SK-N-SH (cell line): ENCODE data around the gene CALN1. TPM values are rescaled to one million over a fixed set of nuclear protein-coding genes. Genes with fewer than 3 reads are reported as not detected.

Source experiments
- CTCF ChIA-PET: fragments of 300-600, 350-600 bp; formaldehyde crosslinking; extraction: SDS; loops from one replicate; lab custom pipeline; 2021; lab: Yijun Ruan, JAX
- POLR2A ChIA-PET: fragments of 350-600 bp; sonication (Branson Sonifier 250); formaldehyde crosslinking; extraction: SDS; loops from one replicate; lab custom pipeline; 2020; ENCODE audit warnings: antibody characterized with exemption, inconsistent platforms; lab: Yijun Ruan, JAX
- DNase-seq: peaks from one replicate; pipeline ENCODE4 v3.0.0; 2012
- H2AFZ ChIP-seq: fragments of 200-600 bp; sonication (generic); 2 replicates; pipeline ENCODE4 v1.8.1; 2016; ENCODE audit warnings: antibody characterized with exemption, mild to moderate bottlenecking, low read depth
- H3F3A ChIP-seq: fragments of 200-600 bp; sonication (generic); replicated peaks from 2 replicates; pipeline ENCODE3; 2016; ENCODE audit warnings: antibody characterized with exemption, mild to moderate bottlenecking; ENCODE audit not compliant: insufficient read depth
- H3K27ac ChIP-seq, 2 experiments: fragments of 200-500 bp in 1 of 2; fragments of 200-600 bp in 1 of 2; sonication (Bioruptor generic) in 1 of 2; sonication (generic), shearing (Covaris generic) in 1 of 2; 2 replicates each; pipeline versions ENCODE4 v1.5.1 to v1.6.1; 2014 to 2016; ENCODE audit warnings: low read depth in 2 of 2, inconsistent platforms in 1 of 2, low read length in 1 of 2, mild to moderate bottlenecking in 1 of 2, mixed read lengths in 1 of 2
- H3K27me3 ChIP-seq: fragments of 200-600 bp; sonication (generic), shearing (Covaris generic); 2 replicates; pipeline ENCODE4 v1.6.1; 2016; ENCODE audit warnings: mixed run types; ENCODE audit not compliant: insufficient read depth
- H3K36me3 ChIP-seq, 2 experiments: fragments of 200-500 bp in 1 of 2; fragments of 200-600 bp in 1 of 2; sonication (Bioruptor generic) in 1 of 2; sonication (generic) in 1 of 2; replicated peaks in 1 of 2; 2 replicates each; pipeline versions ENCODE3 to v1.5.1; 2014 to 2016; ENCODE audit warnings: low read length in 1 of 2, mild to moderate bottlenecking in 1 of 2; ENCODE audit not compliant: insufficient read depth in 2 of 2, control insufficient read depth in 1 of 2
- H3K4me1 ChIP-seq, 2 experiments: fragments of 200-500 bp in 1 of 2; fragments of 200-600 bp in 1 of 2; sonication (Bioruptor generic) in 1 of 2; sonication (generic), shearing (Covaris generic) in 1 of 2; 2 replicates each; pipeline versions ENCODE4 v1.5.1 to v1.6.1; 2014 to 2016; ENCODE audit warnings: low read depth in 1 of 2, low read length in 1 of 2, mixed run types in 1 of 2; ENCODE audit not compliant: insufficient read depth in 2 of 2, control insufficient read depth in 1 of 2
- H3K4me2 ChIP-seq: fragments of 200-600 bp; sonication (generic), shearing (Covaris generic); 2 replicates; pipeline ENCODE4 v1.6.1; 2017; ENCODE audit warnings: mixed run types
- H3K4me3 ChIP-seq, 2 experiments: fragments of 200-500 bp in 1 of 2; fragments of 200-600 bp in 1 of 2; sonication (Bioruptor generic) in 1 of 2; sonication (generic), shearing (Covaris generic) in 1 of 2; 2 replicates each; pipeline versions ENCODE4 v1.5.1 to v1.8.1; 2014 to 2016; ENCODE audit warnings: low read depth in 2 of 2, inconsistent platforms in 1 of 2, low read length in 1 of 2, mild to moderate bottlenecking in 1 of 2, mixed read lengths in 1 of 2, moderate library complexity in 1 of 2
- H3K79me2 ChIP-seq: fragments of 200-600 bp; sonication (generic); 2 replicates; pipeline ENCODE4 v1.8.1; 2017; ENCODE audit warnings: mild to moderate bottlenecking; ENCODE audit not compliant: insufficient read depth
- H3K9ac ChIP-seq: fragments of 200-600 bp; sonication (generic); 2 replicates; pipeline ENCODE4 v1.6.1; 2017; ENCODE audit warnings: mixed run types
- H3K9me2 ChIP-seq: fragments of 200-600 bp; sonication (generic); 2 replicates; pipeline ENCODE4 v1.6.1; 2017; ENCODE audit warnings: mixed run types
- H3K9me3 ChIP-seq: fragments of 200-600 bp; sonication (generic); 2 replicates; pipeline ENCODE4 v1.6.1; 2017; ENCODE audit warnings: mixed run types, mild to moderate bottlenecking, moderate library complexity
- H4K20me1 ChIP-seq: fragments of 200-600 bp; sonication (generic); 2 replicates; pipeline ENCODE4 v1.6.1; 2017; ENCODE audit warnings: mild to moderate bottlenecking, mixed run types; ENCODE audit not compliant: insufficient read depth
- CHD2 ChIP-seq: fragments of 150-350 bp; IDR thresholded peaks from 2 replicates; pipeline ENCODE4 v1.6.1; 2018; ENCODE audit warnings: low read length; ENCODE audit not compliant: partially characterized antibody
- EZH2phosphoT487 ChIP-seq: fragments of 200-600 bp; sonication (generic); IDR thresholded peaks from 2 replicates; pipeline ENCODE4 v1.6.1; 2017; ENCODE audit warnings: low read depth, mixed run types, mild to moderate bottlenecking, antibody characterized with exemption, moderate library complexity, borderline replicate concordance
- GATA2 ChIP-seq: sonication (generic); formaldehyde crosslinking; IDR thresholded peaks from 2 replicates; pipeline ENCODE4 v1.5.0; 2020; ENCODE audit warnings: mild to moderate bottlenecking, missing genetic modification reagents
- SIN3A ChIP-seq: IDR thresholded peaks from 2 replicates; pipeline ENCODE4 v1.6.1; 2012; ENCODE audit warnings: low read depth, mild to moderate bottlenecking, low read length, moderate library complexity, borderline replicate concordance
- USF2 ChIP-seq: fragments of 150-350 bp; IDR thresholded peaks from 2 replicates; pipeline ENCODE4 v1.6.1; 2017; ENCODE audit warnings: antibody characterized with exemption, low read length, low read depth, borderline replicate concordance
- WGBS: methylation state at CpG from one replicate; pipeline ENCODE4 v1.1.6; 2017; ENCODE audit warnings: low lambda C conversion rate; 5-methylcytosine and 5-hydroxymethylcytosine counted together
- polyA plus RNA-seq, 3 experiments: library from polyadenylated mRNA; depleted of rRNA; stranded (reverse); fragments of >200 nt; gene quantifications; 2 replicates each; pipeline ENCODE4 v1.2.3, GENCODE V29; 2012

The CALN1 gene
- polyA plus RNA-seq, 1 of the 3 experiments (the other 2 are of a cell fraction): not detected

GRCh38 chr7:72106405-72106804 lies 305.7 kb downstream of the CALN1 start:
- H3K4me1 ChIP-seq: peaks cover 0 to 2% of the 10 kb centered on the region in 2 experiments; a peak in 1 of 4 replicates
- H3K27me3 ChIP-seq: no peaks in the 10 kb centered on the region
- no peaks in the 10 kb centered on the region for H3F3A ChIP-seq
- no peak overlapping the region for H3K27ac ChIP-seq
- WGBS: 2% methylated on average over 1 of the region's 1 CpG
- no peak for TF ChIP-seq CHD2
- no peak for DNase-seq
- H3K79me2 ChIP-seq: no peaks in the 10 kb centered on the region
- ChIA-PET POLR2A (no interaction called here), CTCF (no interaction called here)
- no peaks in the 10 kb centered on the region for H3K9me3 ChIP-seq
- H2AFZ ChIP-seq: no peak overlapping the region
- no peaks in the 10 kb centered on the region for H3K9me2 ChIP-seq
- no peak overlapping the region for H3K4me2 ChIP-seq
- no peaks in the 10 kb centered on the region for H3K36me3 ChIP-seq
- no peaks in the 10 kb centered on the region for H4K20me1 ChIP-seq
- H3K4me3 ChIP-seq: no peak overlapping the region
- no peak overlapping the region for H3K9ac ChIP-seq

- peaks cover 0 to 11% of the 10 kb centered on the region in 2 experiments; a peak in 2 of 4 replicates for H3K4me1 ChIP-seq
- 0 out of 4 replicates have a peak overlapping the region, but pooled peaks of 1 of the 2 experiments have one; percentile 7 for H3K27ac ChIP-seq
- no peaks in the 10 kb centered on the region for H4K20me1 ChIP-seq
- no peaks in the 10 kb centered on the region for H3K79me2 ChIP-seq
- no peaks in the 10 kb centered on the region for H3K36me3 ChIP-seq
- H3K9ac ChIP-seq: no peak overlapping the region
- H3K4me3 ChIP-seq: no peak overlapping the region
- no peaks in the 10 kb centered on the region for H3K9me3 ChIP-seq
- 42% methylated on average over 6 of the region's 6 CpGs for WGBS
- ChIA-PET CTCF (interaction anchor here (1.4 to 1.7 kb wide), 2 partner anchors 11 to 21 kb away, joined by 3 to 4 read pairs; no protein-coding TSS in a partner anchor), POLR2A (no interaction called here)
- H3K9me2 ChIP-seq: no peaks in the 10 kb centered on the region
- H3F3A ChIP-seq: no peaks in the 10 kb centered on the region
- DNase-seq: no peak
- no peaks in the 10 kb centered on the region for H3K27me3 ChIP-seq
- no peak for TF ChIP-seq USF2
- no peak overlapping the region for H3K4me2 ChIP-seq
- no peak overlapping the region for H2AFZ ChIP-seq
Measured at GRCh38 chr7:72101444-72101843, 310.7 kb downstream of the CALN1 start.

- Histone ChIP-seq H3K9ac (no peak overlapping the region), H3K36me3 (no peaks in the 10 kb centered on the region), H3K9me2 (no peaks in the 10 kb centered on the region), H2AFZ (no peak overlapping the region), H3K4me1 (peaks cover 0 to 11% of the 10 kb centered on the region in 2 experiments; a peak in 2 of 4 replicates), H3K27ac (peak overlapping the region in 1 of 2 experiments; percentile 89; a peak in 2 of 4 replicates), H3K27me3 (no peaks in the 10 kb centered on the region), H3K9me3 (no peaks in the 10 kb centered on the region), H3K4me2 (no peak overlapping the region), H3F3A (no peaks in the 10 kb centered on the region), H4K20me1 (no peaks in the 10 kb centered on the region), H3K79me2 (no peaks in the 10 kb centered on the region), H3K4me3 (no peak overlapping the region)
- TF ChIP-seq EZH2phosphoT487: no peak
- TF ChIP-seq GATA2 (CRISPR knock-in tag): no peak
- no peak for TF ChIP-seq SIN3A
- DNase-seq: no peak
- POLR2A ChIA-PET: no interaction called here
- CTCF ChIA-PET: no interaction called here
- WGBS: 49% methylated on average over 6 of the region's 6 CpGs
Measured at GRCh38 chr7:72099784-72100183, 312.4 kb downstream of the CALN1 start.
